ENCODE data around the gene TRAT1. TPM values are rescaled to one million over a fixed set of nuclear protein-coding genes. Genes with fewer than 3 reads are reported as not detected.

Gene TRAT1
- total RNA-seq, 1 donor from 2014 or later = not detected

GRCh38 chr3:108833611-108834010, 11.0 kb downstream of the TRAT1 start:
- H3K36me3 Mint-ChIP-seq (ENCODE audit: low read depth) = no peaks in the 10 kb centered on the region
- CTCF ChIA-PET = no interaction called here
- DNase-seq (no peak), ATAC-seq (ENCODE audit: low read depth) (no peak)
- H3K27me3 Mint-ChIP-seq = peaks cover 3% of the 10 kb centered on the region
- no peaks in the 10 kb centered on the region for H3K9me3 Mint-ChIP-seq
- H3K4me3 Mint-ChIP-seq = no peak overlapping the region
- TF ChIP-seq CTCF (IDR thresholded peaks at IDR 0.05) = no peak
- POLR2A ChIA-PET = no interaction called here
- H3K27ac Mint-ChIP-seq = no peak overlapping the region
- H3K4me1 Mint-ChIP-seq = no peaks in the 10 kb centered on the region
- intact Hi-C loops (cut with micrococcal nuclease) = no loop called here

GRCh38 chr3:108834551-108834950, 12.0 kb downstream of the TRAT1 start:
- CTCF ChIA-PET = no interaction called here
- Mint-ChIP-seq H3K9me3 (no peaks in the 10 kb centered on the region), H3K4me1 (no peaks in the 10 kb centered on the region), H3K27me3 (peaks cover 3% of the 10 kb centered on the region), H3K4me3 (no peak overlapping the region), H3K36me3 (ENCODE audit: low read depth) (no peaks in the 10 kb centered on the region), H3K27ac (no peak overlapping the region)
- no peak for ATAC-seq (ENCODE audit: low read depth)
- DNase-seq = no peak
- intact Hi-C loops (cut with micrococcal nuclease) = no loop called here
- POLR2A ChIA-PET = no interaction called here
- no peak for TF ChIP-seq CTCF (IDR thresholded peaks at IDR 0.05)

- Mint-ChIP-seq H3K4me1 (no peaks in the 10 kb centered on the region), H3K4me3 (no peak overlapping the region), H3K27me3 (peaks cover 3% of the 10 kb centered on the region), H3K36me3 (ENCODE audit: low read depth) (no peaks in the 10 kb centered on the region), H3K9me3 (no peaks in the 10 kb centered on the region), H3K27ac (no peak overlapping the region)
- POLR2A ChIA-PET = no interaction called here
- CTCF ChIA-PET = no interaction called here
- DNase-seq = no peak
- no peak for TF ChIP-seq CTCF (IDR thresholded peaks at IDR 0.05)
- no peak for ATAC-seq (ENCODE audit: low read depth)
- intact Hi-C loops (cut with micrococcal nuclease) = no loop called here
Observed at GRCh38 chr3:108835101-108835500, 12.5 kb downstream of the TRAT1 start.

- CTCF ChIA-PET = no interaction called here
- peaks cover 3% of the 10 kb centered on the region for H3K27me3 Mint-ChIP-seq
- H3K4me1 Mint-ChIP-seq = no peaks in the 10 kb centered on the region
- H3K9me3 Mint-ChIP-seq = no peaks in the 10 kb centered on the region
- POLR2A ChIA-PET = no interaction called here
- intact Hi-C loops (cut with micrococcal nuclease) = no loop called here
- H3K27ac Mint-ChIP-seq = no peak overlapping the region
- no peak for ATAC-seq (ENCODE audit: low read depth)
- no peak overlapping the region for H3K4me3 Mint-ChIP-seq
- H3K36me3 Mint-ChIP-seq (ENCODE audit: low read depth) = no peaks in the 10 kb centered on the region
- no peak for DNase-seq
- no peak for TF ChIP-seq CTCF (IDR thresholded peaks at IDR 0.05)
Observed at GRCh38 chr3:108838436-108838835, 15.8 kb downstream of the TRAT1 start.

GRCh38 chr3:108845709-108846293, 23.2 kb downstream of the TRAT1 start:
- Mint-ChIP-seq H3K4me3 (no peak overlapping the region), H3K36me3 (ENCODE audit: low read depth) (no peaks in the 10 kb centered on the region), H3K9me3 (no peaks in the 10 kb centered on the region), H3K4me1 (no peaks in the 10 kb centered on the region), H3K27ac (no peak overlapping the region), H3K27me3 (peaks cover 3% of the 10 kb centered on the region)
- POLR2A ChIA-PET = no interaction called here
- no peak for TF ChIP-seq CTCF (IDR thresholded peaks at IDR 0.05)
- CTCF ChIA-PET = no interaction called here
- DNase-seq = no peak
- intact Hi-C loops (cut with micrococcal nuclease) = no loop called here
- ATAC-seq (ENCODE audit: low read depth) = no peak

Measured in activated B cell treated with CpG ODN at 0.5 μM for 24 hours (primary cell).